ENCODE data around the gene HDAC4. TPM values are rescaled to one million over a fixed set of nuclear protein-coding genes. Genes with fewer than 3 reads are reported as not detected.
A peak's percentile ranks its signal among the peaks of the same experiment; 100 is the strongest.

HDAC4 gene
- total and polyA plus RNA-seq, 9 of the 15 experiments (the other 6 are each of a cell fraction or from before 2014, with no cell fraction given): 0.11 to 20.2 (median 4.0) TPM

GRCh38 chr2:239086325-239087020, 314.3 kb downstream of the HDAC4 start (continued):
- peak in 1 of 2 experiments; percentile 19; a peak in 1 of 4 replicates for TF ChIP-seq MNT (conservative IDR thresholded peaks at IDR 0.05)
- no peak for TF ChIP-seq GTF2F1 (IDR thresholded peaks at IDR 0.05; ENCODE audit: low read depth, low read length)
- TF ChIP-seq ZNF431 (CRISPR knock-in tag; IDR thresholded peaks at IDR 0.05): 0 out of 2 replicates have a peak, but pooled peaks have one; percentile 11
- no peak for TF ChIP-seq ID3 (CRISPR knock-in tag; IDR thresholded peaks at IDR 0.05)
- no peak for TF ChIP-seq ID3 (tag; IDR thresholded peaks at IDR 0.05)
- TF ChIP-seq BCOR (IDR thresholded peaks at IDR 0.05): no peak
- no peak for TF ChIP-seq POLR3G (IDR thresholded peaks at IDR 0.05; ENCODE audit: extremely low read depth, insufficient read length, insufficient replicate concordance)
- no peak for TF ChIP-seq TAF1 (IDR thresholded peaks at IDR 0.05; ENCODE audit: control insufficient read depth, extremely low read depth, insufficient read depth, low read length, severe bottlenecking)
- TF ChIP-seq PKNOX1 (IDR thresholded peaks at IDR 0.05): peak; percentile 39; the same call in 1 of the 2 replicates
- TF ChIP-seq MXD1 (CRISPR knock-in tag; IDR thresholded peaks at IDR 0.05; ENCODE audit: borderline replicate concordance, poor library complexity, severe bottlenecking): no peak
- 0 out of 2 replicates have a peak, but pooled peaks have one; percentile 37 for TF ChIP-seq CREM (IDR thresholded peaks at IDR 0.05; ENCODE audit: low read depth)
- TF ChIP-seq ARID1B (IDR thresholded peaks at IDR 0.05): peak; percentile 62
- TF ChIP-seq ZBTB11 (CRISPR knock-in tag; IDR thresholded peaks at IDR 0.05): peak in 1 of 3 experiments; percentile 48; a peak in 2 of 6 replicates
- no peak; the same call in 1 of the 2 replicates for TF ChIP-seq CREB1 (IDR thresholded peaks at IDR 0.05)
- TF ChIP-seq CREB1 (CRISPR knock-in tag; IDR thresholded peaks at IDR 0.05): 0 out of 2 replicates have a peak, but pooled peaks have one; percentile 28
- no peak for TF ChIP-seq SETDB1 (IDR thresholded peaks at IDR 0.05; ENCODE audit: low read length)
- peak; percentile 89 for TF ChIP-seq CBFA2T3 (IDR thresholded peaks at IDR 0.05)
- peak; percentile 51; the same call in 1 of the 2 replicates for TF ChIP-seq NCOR1 (IDR thresholded peaks at IDR 0.05)
- 0 out of 2 replicates have a peak, but pooled peaks have one; percentile 12 for TF ChIP-seq JUN (IDR thresholded peaks at IDR 0.05; ENCODE audit: borderline replicate concordance, low read depth, low read length)
- TF ChIP-seq JUN (CRISPR knock-in tag; IDR thresholded peaks at IDR 0.05; ENCODE audit: borderline replicate concordance): no peak
- TF ChIP-seq TRIM28 (IDR thresholded peaks at IDR 0.05): no peak
- 0 out of 2 replicates have a peak, but pooled peaks have one; percentile 26 for TF ChIP-seq LEF1 (IDR thresholded peaks at IDR 0.05)
